Panc1 (cell line): ENCODE results near the gene AZI2.

Experiments used
- POLR2AphosphoS5 ChIP-seq: IDR thresholded peaks from 2 replicates; pipeline ENCODE4 v1.6.1; 2012; ENCODE audit warnings: mild to moderate bottlenecking, low read depth, low read length, moderate library complexity
- TCF7L2 ChIP-seq: IDR thresholded peaks from 2 replicates; pipeline ENCODE4 v1.6.1; 2011; ENCODE audit warnings: mild to moderate bottlenecking, low read depth, low read length, inconsistent platforms
- TF ChIP-seq, protein P1 (sequence below): fragments of 450-650 bp; IDR thresholded peaks from 2 replicates; pipeline ENCODE4 v1.5.1; 2017; ENCODE audit warnings: mild to moderate bottlenecking
- TF ChIP-seq, protein P2 (sequence below), 2 experiments: IDR thresholded peaks; 2 replicates each; pipeline ENCODE4 v1.6.1; 2011 to 2012; ENCODE audit warnings: low read depth in 2 of 2, control low read depth in 1 of 2, low read length in 1 of 2, mild to moderate bottlenecking in 1 of 2, moderate library complexity in 1 of 2; ENCODE audit not compliant: insufficient read depth in 1 of 2

DNA sequence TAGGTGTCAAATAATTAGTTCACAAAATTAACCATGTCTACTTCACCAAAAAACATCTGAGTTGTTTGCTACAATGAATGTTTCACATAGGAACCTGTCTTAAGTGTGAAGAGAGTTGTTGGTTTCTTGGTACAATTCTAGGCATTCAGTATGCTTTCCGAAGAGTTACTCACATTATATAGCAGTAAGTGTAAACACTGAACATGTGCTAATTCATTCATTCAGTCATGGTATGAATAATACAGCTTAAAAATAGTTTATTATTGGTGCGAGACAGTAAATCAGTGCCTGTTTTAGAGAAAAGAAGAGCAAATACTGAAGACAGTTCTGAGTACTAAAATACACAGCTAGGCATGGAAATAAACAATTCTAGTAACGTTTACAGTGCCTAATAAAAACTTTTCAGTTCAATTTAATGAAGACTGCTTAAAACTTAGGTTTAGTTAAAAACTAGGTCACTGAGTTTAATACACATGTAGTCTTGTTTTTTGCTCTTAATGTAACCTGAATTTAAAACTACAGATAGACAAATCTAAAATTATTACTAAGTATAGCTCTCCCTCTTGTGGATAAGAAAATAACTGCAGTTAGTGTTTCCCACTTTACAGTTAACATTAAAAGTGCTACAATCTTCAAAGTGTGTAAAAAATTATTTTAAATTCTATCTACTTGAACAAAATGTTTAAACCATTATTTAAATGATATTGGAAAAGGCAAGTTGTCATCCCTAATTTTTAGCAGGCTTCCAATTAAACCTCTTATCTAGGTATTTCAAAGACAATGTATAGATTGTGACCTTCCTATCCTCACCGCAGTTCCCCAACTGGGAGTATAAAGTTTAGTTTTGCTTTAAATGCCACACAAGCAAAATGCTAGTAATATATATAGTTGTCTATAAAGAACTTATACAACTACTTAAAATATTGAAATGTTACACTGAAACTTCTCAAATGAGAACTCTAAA is 20.2 kb downstream of the AZI2 start:
- TF ChIP-seq, protein P1, sequence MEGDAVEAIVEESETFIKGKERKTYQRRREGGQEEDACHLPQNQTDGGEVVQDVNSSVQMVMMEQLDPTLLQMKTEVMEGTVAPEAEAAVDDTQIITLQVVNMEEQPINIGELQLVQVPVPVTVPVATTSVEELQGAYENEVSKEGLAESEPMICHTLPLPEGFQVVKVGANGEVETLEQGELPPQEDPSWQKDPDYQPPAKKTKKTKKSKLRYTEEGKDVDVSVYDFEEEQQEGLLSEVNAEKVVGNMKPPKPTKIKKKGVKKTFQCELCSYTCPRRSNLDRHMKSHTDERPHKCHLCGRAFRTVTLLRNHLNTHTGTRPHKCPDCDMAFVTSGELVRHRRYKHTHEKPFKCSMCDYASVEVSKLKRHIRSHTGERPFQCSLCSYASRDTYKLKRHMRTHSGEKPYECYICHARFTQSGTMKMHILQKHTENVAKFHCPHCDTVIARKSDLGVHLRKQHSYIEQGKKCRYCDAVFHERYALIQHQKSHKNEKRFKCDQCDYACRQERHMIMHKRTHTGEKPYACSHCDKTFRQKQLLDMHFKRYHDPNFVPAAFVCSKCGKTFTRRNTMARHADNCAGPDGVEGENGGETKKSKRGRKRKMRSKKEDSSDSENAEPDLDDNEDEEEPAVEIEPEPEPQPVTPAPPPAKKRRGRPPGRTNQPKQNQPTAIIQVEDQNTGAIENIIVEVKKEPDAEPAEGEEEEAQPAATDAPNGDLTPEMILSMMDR, result peak; percentile 46; the same call in 1 of the 2 replicates
- TF ChIP-seq TCF7L2 (no peak), POLR2AphosphoS5 (no peak)
- TF ChIP-seq, protein P2, sequence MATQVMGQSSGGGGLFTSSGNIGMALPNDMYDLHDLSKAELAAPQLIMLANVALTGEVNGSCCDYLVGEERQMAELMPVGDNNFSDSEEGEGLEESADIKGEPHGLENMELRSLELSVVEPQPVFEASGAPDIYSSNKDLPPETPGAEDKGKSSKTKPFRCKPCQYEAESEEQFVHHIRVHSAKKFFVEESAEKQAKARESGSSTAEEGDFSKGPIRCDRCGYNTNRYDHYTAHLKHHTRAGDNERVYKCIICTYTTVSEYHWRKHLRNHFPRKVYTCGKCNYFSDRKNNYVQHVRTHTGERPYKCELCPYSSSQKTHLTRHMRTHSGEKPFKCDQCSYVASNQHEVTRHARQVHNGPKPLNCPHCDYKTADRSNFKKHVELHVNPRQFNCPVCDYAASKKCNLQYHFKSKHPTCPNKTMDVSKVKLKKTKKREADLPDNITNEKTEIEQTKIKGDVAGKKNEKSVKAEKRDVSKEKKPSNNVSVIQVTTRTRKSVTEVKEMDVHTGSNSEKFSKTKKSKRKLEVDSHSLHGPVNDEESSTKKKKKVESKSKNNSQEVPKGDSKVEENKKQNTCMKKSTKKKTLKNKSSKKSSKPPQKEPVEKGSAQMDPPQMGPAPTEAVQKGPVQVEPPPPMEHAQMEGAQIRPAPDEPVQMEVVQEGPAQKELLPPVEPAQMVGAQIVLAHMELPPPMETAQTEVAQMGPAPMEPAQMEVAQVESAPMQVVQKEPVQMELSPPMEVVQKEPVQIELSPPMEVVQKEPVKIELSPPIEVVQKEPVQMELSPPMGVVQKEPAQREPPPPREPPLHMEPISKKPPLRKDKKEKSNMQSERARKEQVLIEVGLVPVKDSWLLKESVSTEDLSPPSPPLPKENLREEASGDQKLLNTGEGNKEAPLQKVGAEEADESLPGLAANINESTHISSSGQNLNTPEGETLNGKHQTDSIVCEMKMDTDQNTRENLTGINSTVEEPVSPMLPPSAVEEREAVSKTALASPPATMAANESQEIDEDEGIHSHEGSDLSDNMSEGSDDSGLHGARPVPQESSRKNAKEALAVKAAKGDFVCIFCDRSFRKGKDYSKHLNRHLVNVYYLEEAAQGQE (IDR thresholded peaks at IDR 0.05; ENCODE audit: insufficient read depth in 1 of 2, low read depth in 2 of 2, low read length in 1 of 2), result no peak
